B cell (primary cell): ENCODE measurements around the gene PRKCB. TPM values are rescaled to one million over a fixed set of nuclear protein-coding genes. Genes with fewer than 3 reads are reported as not detected.

Experiments
- ATAC-seq: fragments of 200-7000 bp; cut with Tn5 transposase; one replicate; pipeline ENCODE4 v1.10.0; 2021; ENCODE audit warnings: low read depth, mild to moderate bottlenecking, moderate number of reproducible peaks, moderate library complexity
- CTCF ChIA-PET: fragments of 350-600 bp; sonication (Branson Sonifier 250); formaldehyde crosslinking; loops from one replicate; lab custom pipeline; 2021; ENCODE audit warnings: antibody characterized with exemption, inconsistent platforms; lab: Charles Lee
- POLR2A ChIA-PET: fragments of 350-600 bp; sonication (Branson Sonifier 250); formaldehyde crosslinking; loops from one replicate; lab custom pipeline; 2021; ENCODE audit warnings: antibody characterized with exemption; lab: Charles Lee
- DNase-seq: peaks from one replicate; pipeline ENCODE4 v3.0.0; 2013
- H2AFZ ChIP-seq: 2 replicates; pipeline ENCODE4 v1.6.1; 2012; ENCODE audit warnings: mild to moderate bottlenecking, low read depth, low read length; ENCODE audit not compliant: insufficient read depth, poor library complexity, severe bottlenecking
- H3K27ac ChIP-seq, 2 donors: 1 replicate in 1 of 2; 2 replicates in 1 of 2; pipeline ENCODE4 v1.5.1; 2012 to 2013; ENCODE audit warnings: low read length in 2 of 2, mild to moderate bottlenecking in 2 of 2, moderate library complexity in 1 of 2
- H3K27me3 ChIP-seq, 4 experiments: fragments of 200-600 bp in 1 of 4; sonication (generic) in 1 of 4; replicated peaks in 1 of 4; 1 replicate in 2 of 4; 2 replicates in 2 of 4; pipeline versions ENCODE4 v1.6.1 to v1.7.0; 2013 to 2016; ENCODE audit warnings: low read length in 3 of 4, mild to moderate bottlenecking in 2 of 4, mixed read lengths in 1 of 4, moderate library complexity in 1 of 4; ENCODE audit not compliant: insufficient read depth in 4 of 4, control insufficient read depth in 3 of 4; ENCODE audit errors: control extremely low read depth in 1 of 4
- H3K36me3 ChIP-seq, 2 experiments: replicated peaks in 1 of 2; 1 replicate in 1 of 2; 2 replicates in 1 of 2; pipeline versions ENCODE4 v1.6.1 to v1.7.1; 2013; ENCODE audit warnings: low read length in 1 of 2; ENCODE audit not compliant: insufficient read depth in 2 of 2, control insufficient read depth in 1 of 2; ENCODE audit errors: control extremely low read depth in 1 of 2, extremely low read depth in 1 of 2
- H3K4me1 ChIP-seq, 2 donors: fragments of 200-600 bp in 1 of 2; sonication (generic) in 1 of 2; 1 replicate in 1 of 2; 2 replicates in 1 of 2; pipeline versions ENCODE4 v1.5.1 to v1.6.1; 2013 to 2017; ENCODE audit warnings: low read length in 2 of 2; ENCODE audit not compliant: control insufficient read depth in 2 of 2, insufficient read depth in 2 of 2
- H3K4me2 ChIP-seq: replicated peaks from 2 replicates; pipeline ENCODE3; 2012; ENCODE audit warnings: mild to moderate bottlenecking, low read depth, low read length; ENCODE audit not compliant: poor library complexity, severe bottlenecking
- H3K4me3 ChIP-seq, 5 experiments: fragments of 200-600 bp in 1 of 5; sonication (generic) in 1 of 5; 1 replicate in 3 of 5; 2 replicates in 2 of 5; pipeline versions ENCODE4 v1.5.1 to v1.7.0; 2011 to 2016; ENCODE audit warnings: low read length in 4 of 5, mild to moderate bottlenecking in 4 of 5, low read depth in 2 of 5, control low read depth in 1 of 5, moderate library complexity in 1 of 5; ENCODE audit not compliant: insufficient read depth in 1 of 5; ENCODE audit errors: control extremely low read depth in 1 of 5, extremely low read depth in 1 of 5
- H3K79me2 ChIP-seq: fragments of 200-600 bp; sonication (generic); one replicate; pipeline ENCODE4 v1.6.0; 2016; ENCODE audit warnings: low read length; ENCODE audit not compliant: control insufficient read depth, insufficient read depth
- H3K9ac ChIP-seq: fragments of 200-600 bp; sonication (generic); 2 replicates; pipeline ENCODE4 v1.6.1; 2017; ENCODE audit warnings: mild to moderate bottlenecking, low read length, moderate library complexity
- H3K9me3 ChIP-seq, 3 donors: one replicate each; pipeline versions ENCODE4 v1.6.1 to v1.7.1; 2013; ENCODE audit warnings: low read length in 2 of 3; ENCODE audit not compliant: control insufficient read depth in 2 of 3, insufficient read depth in 1 of 3; ENCODE audit errors: control extremely low read depth in 1 of 3
- H4K20me1 ChIP-seq: 2 replicates; pipeline ENCODE4 v1.6.0; 2012; ENCODE audit warnings: mild to moderate bottlenecking, low read length; ENCODE audit not compliant: insufficient read depth, control insufficient read depth, poor library complexity, severe bottlenecking
- H3K27ac Mint-ChIP-seq: one replicate; pipeline ENCODE4 v1.8.0; 2021; ENCODE audit warnings: mixed read lengths
- H3K27me3 Mint-ChIP-seq: one replicate; pipeline ENCODE4 v1.8.0; 2021; ENCODE audit warnings: mixed read lengths
- H3K4me1 Mint-ChIP-seq: one replicate; pipeline ENCODE4 v1.8.0; 2021; ENCODE audit warnings: mixed read lengths
- H3K4me3 Mint-ChIP-seq: one replicate; pipeline ENCODE4 v1.8.0; 2021; ENCODE audit warnings: mixed read lengths
- H3K9me3 Mint-ChIP-seq: one replicate; pipeline ENCODE4 v1.8.0; 2022; ENCODE audit warnings: mixed read lengths; ENCODE audit not compliant: insufficient read depth
- CTCF ChIP-seq: fragments of 200-600 bp; IDR thresholded peaks from one replicate; pipeline ENCODE4 v1.8.0; 2022; ENCODE audit warnings: antibody characterized with exemption, mild to moderate bottlenecking
- EZH2 ChIP-seq: IDR thresholded peaks from 2 replicates; pipeline ENCODE4 v1.6.1; 2012; ENCODE audit warnings: borderline replicate concordance, low read depth, mild to moderate bottlenecking, moderate library complexity, low read length; ENCODE audit not compliant: insufficient read depth, poor library complexity, severe bottlenecking
- WGBS: methylation state at CpG from one replicate; pipeline ENCODE4 v1.1.5; 2013; ENCODE audit warnings: missing lambda C conversion rate; ENCODE audit not compliant: insufficient coverage; 5-methylcytosine and 5-hydroxymethylcytosine counted together
- intact Hi-C: fragments of 100-400 bp; cut with micrococcal nuclease; formaldehyde crosslinking; loops from one replicate; pipeline ENCODE4 v1.10.0; 2022
- polyA plus RNA-seq: library from polyadenylated mRNA; depleted of rRNA; stranded (reverse); fragments of >200 nt; gene quantifications from 2 replicates; pipeline ENCODE4 v1.2.3, GENCODE V29; 2012
- total RNA-seq, 2 donors: library from RNA; stranded (reverse); fragments of 120-200 nt in 1 of 2; gene quantifications; 1 replicate in 1 of 2; 2 replicates in 1 of 2; pipeline versions ENCODE4 v1.2.3 to v1.2.4, GENCODE V29; 2013 to 2022

Gene PRKCB
- total and polyA plus RNA-seq, 2 donors (not counting 1 experiment from before 2014, with no cell fraction given) = 106 to 373 TPM

- H3K79me2 ChIP-seq = peaks cover 97% of the 10 kb centered on the region
- Mint-ChIP-seq H3K4me3 (no peak overlapping the region), H3K27me3 (no peaks in the 10 kb centered on the region), H3K27ac (peak overlapping the region; percentile 69), H3K9me3 (peaks cover 4% of the 10 kb centered on the region), H3K4me1 (peaks cover 82% of the 10 kb centered on the region)
- 100% methylated on average over 2 of the region's 4 CpGs for WGBS
- no peak overlapping the region for H2AFZ ChIP-seq
- ATAC-seq = no peak
- H3K4me1 ChIP-seq = peaks cover 19 to 29% of the 10 kb centered on the region in 2 donors
- peaks cover 81% of the 10 kb centered on the region for H4K20me1 ChIP-seq
- POLR2A ChIA-PET = interaction anchor here (0.6 kb wide), 1 partner anchor 25 kb away, joined by 4 read pairs; no protein-coding TSS in a partner anchor
- CTCF ChIA-PET = interaction anchor here (1.4 to 2.0 kb wide), 2 partner anchors 23 to 81 kb away, joined by 3 to 5 read pairs; no protein-coding TSS in a partner anchor
- H3K4me2 ChIP-seq = no peak overlapping the region
- intact Hi-C loops = no loop called here
- no peak overlapping the region for H3K27ac ChIP-seq
- H3K27me3 ChIP-seq = no peaks in the 10 kb centered on the region
- no peak for TF ChIP-seq CTCF
- no peak for TF ChIP-seq EZH2
- no peak overlapping the region for H3K4me3 ChIP-seq
- no peak overlapping the region for H3K9ac ChIP-seq
- DNase-seq = no peak
- no peaks in the 10 kb centered on the region for H3K9me3 ChIP-seq
- H3K36me3 ChIP-seq = peaks cover 14 to 36% of the 10 kb centered on the region in 2 experiments
Observed at GRCh38 chr16:23929237-23929636, 93.5 kb downstream of the PRKCB start.

- H3K4me2 ChIP-seq = no peak overlapping the region
- DNase-seq (no peak), ATAC-seq (no peak)
- TF ChIP-seq EZH2 (no peak), CTCF (no peak)
- Mint-ChIP-seq H3K27ac (peak overlapping the region; percentile 69), H3K27me3 (no peaks in the 10 kb centered on the region), H3K4me1 (peaks cover 82% of the 10 kb centered on the region), H3K4me3 (no peak overlapping the region), H3K9me3 (peaks cover 3% of the 10 kb centered on the region)
- H3K79me2 ChIP-seq = peaks cover 97% of the 10 kb centered on the region
- peaks cover 24 to 31% of the 10 kb centered on the region in 2 donors for H3K4me1 ChIP-seq
- WGBS = 100% methylated on average over 1 of the region's 5 CpGs
- H3K9ac ChIP-seq = no peak overlapping the region
- H3K36me3 ChIP-seq = peaks cover 11 to 36% of the 10 kb centered on the region in 2 experiments
- no peak overlapping the region for H2AFZ ChIP-seq
- no peak overlapping the region for H3K27ac ChIP-seq
- H3K4me3 ChIP-seq = no peak overlapping the region
- intact Hi-C loops = no loop called here
- H3K9me3 ChIP-seq = no peaks in the 10 kb centered on the region
- H3K27me3 ChIP-seq = no peaks in the 10 kb centered on the region
- H4K20me1 ChIP-seq = peaks cover 85% of the 10 kb centered on the region
- ChIA-PET CTCF (interaction anchor here (1.4 to 2.0 kb wide), 3 partner anchors 24 to 126 kb away, joined by 3 to 5 read pairs (median 3); no protein-coding TSS in a partner anchor), POLR2A (no interaction called here)
Observed at GRCh38 chr16:23929856-23930255, 94.1 kb downstream of the PRKCB start.
